GM12878 (cell line): ENCODE measurements around the gene ZNF385C. TPM values are rescaled to one million over a fixed set of nuclear protein-coding genes. Genes with fewer than 3 reads are reported as not detected.

ENCODE experiments used
- HDAC6 ChIP-seq: fragments of 200-600 bp; sonication (generic); IDR thresholded peaks from one replicate; pipeline ENCODE4 v1.8.0; 2017; ENCODE audit warnings: antibody characterized with exemption; ENCODE audit not compliant: unreplicated experiment
- NKRF ChIP-seq: fragments of 450-650 bp; conservative IDR thresholded peaks from 2 replicates; pipeline ENCODE4 v1.6.1; 2017; ENCODE audit warnings: mild to moderate bottlenecking, moderate library complexity
- STAT3 ChIP-seq: IDR thresholded peaks from 2 replicates; pipeline ENCODE4 v1.6.1; 2011; ENCODE audit warnings: low read depth, low read length, improper control_type of control experiment
- USF2 ChIP-seq: IDR thresholded peaks from 2 replicates; pipeline ENCODE4 v1.6.1; 2011; ENCODE audit warnings: low read depth, low read length, improper control_type of control experiment, borderline replicate concordance
- ZNF592 ChIP-seq: fragments of 450-650 bp; IDR thresholded peaks from 2 replicates; pipeline ENCODE4 v1.6.1; 2017; ENCODE audit warnings: mild to moderate bottlenecking, moderate library complexity
- ZNF622 ChIP-seq: fragments of 450-650 bp; IDR thresholded peaks from 2 replicates; pipeline ENCODE4 v1.6.1; 2017; ENCODE audit warnings: mild to moderate bottlenecking, inconsistent platforms
- polyA plus RNA-seq, 11 experiments: library from polyadenylated mRNA; depleted of rRNA in 4 of 11; unstranded in 6 of 11; stranded (reverse) in 5 of 11; fragments of >200 nt; fragmentation: Nextera tagmentation in 4 of 11; fragmentation: Illumina TruSeq in 1 of 11; extraction: Ambion mirVana in 4 of 11; extraction: Trizol in 1 of 11; gene quantifications; 1 replicate in 1 of 11; 2 replicates in 10 of 11; pipeline versions ENCODE4 v1.2.1 to v1.2.3, GENCODE V29; 2011 to 2016; ENCODE audit warnings: inconsistent platforms in 2 of 11, missing spikeins in 2 of 11, low read depth in 1 of 11
- total RNA-seq, 4 experiments: library from RNA; depleted of rRNA in 3 of 4; stranded (reverse); fragments of >200 nt in 3 of 4; fragmentation: Illumina TruSeq in 1 of 4; extraction: Trizol in 1 of 4; gene quantifications; 2 replicates each; pipeline versions ENCODE4 v1.2.1 to v1.2.3, GENCODE V29; 2013 to 2021

Gene ZNF385C
- total and polyA plus RNA-seq, 10 of the 15 experiments (the other 5 are each of a cell fraction or from before 2014, with no cell fraction given), result 0.06 to 0.20 (median 0.07) TPM; not detected in 5

GRCh38 chr17:42055027-42055426, 43.2 kb downstream of the ZNF385C start (continued):
- TF ChIP-seq ZNF592 (no peak), USF2 (no peak), HDAC6 (no peak), ZNF622 (no peak), NKRF (no peak), STAT3 (no peak)
